Thyroid gland (tissue), 4 donors: Measurements from ENCODE around the gene ARSI.

ENCODE experiments used
- POLR2A ChIP-seq, 2 donors: fragments of 450-650 bp; IDR thresholded peaks; one replicate each; pipeline ENCODE4 v1.6.1; 2017; ENCODE audit warnings: antibody characterized with exemption in 2 of 2, mild to moderate bottlenecking in 2 of 2, moderate library complexity in 1 of 2
- TF ChIP-seq, protein P1 (sequence below), 6 experiments: fragments of 200-600 bp in 3 of 6; fragments of 450-650 bp in 3 of 6; sonication (generic) in 3 of 6; IDR thresholded peaks; one replicate each; pipeline ENCODE4 v1.5.1; 2016 to 2019; ENCODE audit warnings: antibody characterized with exemption in 6 of 6, mild to moderate bottlenecking in 2 of 6, inconsistent platforms in 1 of 6, moderate library complexity in 1 of 6

DNA sequence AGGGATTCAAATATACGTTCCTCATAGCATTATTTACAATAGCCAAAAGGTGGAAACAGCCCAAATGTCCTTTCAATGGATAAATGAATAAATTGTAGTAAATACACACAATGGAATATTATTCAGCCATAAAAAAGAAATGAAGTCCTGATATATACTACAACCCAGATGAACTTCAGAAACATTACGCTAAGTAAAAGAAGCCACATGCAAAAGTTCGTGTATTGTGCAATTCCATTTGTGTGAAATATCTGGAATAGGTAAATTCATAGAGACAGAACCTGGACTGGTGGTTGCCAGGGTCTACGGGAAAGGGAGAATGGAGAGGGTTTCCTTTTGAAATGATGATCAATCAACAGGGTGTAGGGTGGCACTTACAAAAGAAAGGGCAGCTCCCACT, 12.5 kb upstream of the ARSI start:
- TF ChIP-seq POLR2A (IDR thresholded peaks at IDR 0.05) = no peak
- TF ChIP-seq, protein P1, sequence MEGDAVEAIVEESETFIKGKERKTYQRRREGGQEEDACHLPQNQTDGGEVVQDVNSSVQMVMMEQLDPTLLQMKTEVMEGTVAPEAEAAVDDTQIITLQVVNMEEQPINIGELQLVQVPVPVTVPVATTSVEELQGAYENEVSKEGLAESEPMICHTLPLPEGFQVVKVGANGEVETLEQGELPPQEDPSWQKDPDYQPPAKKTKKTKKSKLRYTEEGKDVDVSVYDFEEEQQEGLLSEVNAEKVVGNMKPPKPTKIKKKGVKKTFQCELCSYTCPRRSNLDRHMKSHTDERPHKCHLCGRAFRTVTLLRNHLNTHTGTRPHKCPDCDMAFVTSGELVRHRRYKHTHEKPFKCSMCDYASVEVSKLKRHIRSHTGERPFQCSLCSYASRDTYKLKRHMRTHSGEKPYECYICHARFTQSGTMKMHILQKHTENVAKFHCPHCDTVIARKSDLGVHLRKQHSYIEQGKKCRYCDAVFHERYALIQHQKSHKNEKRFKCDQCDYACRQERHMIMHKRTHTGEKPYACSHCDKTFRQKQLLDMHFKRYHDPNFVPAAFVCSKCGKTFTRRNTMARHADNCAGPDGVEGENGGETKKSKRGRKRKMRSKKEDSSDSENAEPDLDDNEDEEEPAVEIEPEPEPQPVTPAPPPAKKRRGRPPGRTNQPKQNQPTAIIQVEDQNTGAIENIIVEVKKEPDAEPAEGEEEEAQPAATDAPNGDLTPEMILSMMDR (IDR thresholded peaks at IDR 0.05) = no peak
